A204.1 (cell line): ENCODE measurements around the gene RAD51B.
A peak's percentile ranks its signal among the peaks of the same experiment; 100 is the strongest.

Experiments used
- FAIRE-seq: peaks from 2 replicates; lab custom pipeline; 2012; peaks lifted over from hg19 to GRCh38; lab: Jason Lieb, UNC

RAD51B gene

GRCh38 chr14:67835596-67835995 lies 16.0 kb downstream of the RAD51B start:
- no peak for FAIRE-seq

- peak; percentile 98 for FAIRE-seq
Measured at GRCh38 chr14:67837011-67837624, 17.5 kb downstream of the RAD51B start.

GRCh38 chr14:67846029-67846610 lies 26.5 kb downstream of the RAD51B start:
- FAIRE-seq, result no peak

GRCh38 chr14:67850066-67850830 lies 30.7 kb downstream of the RAD51B start:
- FAIRE-seq, result no peak

- no peak for FAIRE-seq
Measured at GRCh38 chr14:67851785-67852410, 32.3 kb downstream of the RAD51B start.

- FAIRE-seq, result no peak
Measured at GRCh38 chr14:67852926-67853604, 33.5 kb downstream of the RAD51B start.

- FAIRE-seq, result no peak
Measured at GRCh38 chr14:67853715-67854114, 34.1 kb downstream of the RAD51B start.

GRCh38 chr14:67856827-67857226 lies 37.2 kb downstream of the RAD51B start:
- no peak for FAIRE-seq

- no peak for FAIRE-seq
Measured at GRCh38 chr14:67857778-67858350, 38.3 kb downstream of the RAD51B start.

- no peak for FAIRE-seq
Measured at GRCh38 chr14:67859169-67859749, 39.7 kb downstream of the RAD51B start.

- FAIRE-seq, result no peak
Measured at GRCh38 chr14:67863223-67863622, 43.6 kb downstream of the RAD51B start.

- no peak for FAIRE-seq
Measured at GRCh38 chr14:67875175-67876006, 55.8 kb downstream of the RAD51B start.

GRCh38 chr14:67879026-67879425 lies 59.4 kb downstream of the RAD51B start:
- FAIRE-seq, result no peak

GRCh38 chr14:67881225-67881624 lies 61.6 kb downstream of the RAD51B start:
- FAIRE-seq, result no peak

GRCh38 chr14:67882986-67883555 lies 63.5 kb downstream of the RAD51B start:
- FAIRE-seq, result no peak

GRCh38 chr14:67883717-67884116 lies 64.1 kb downstream of the RAD51B start:
- peak; percentile 95 for FAIRE-seq

GRCh38 chr14:67886191-67886590 lies 66.6 kb downstream of the RAD51B start:
- FAIRE-seq, result no peak

GRCh38 chr14:67887478-67887877 lies 67.9 kb downstream of the RAD51B start:
- no peak for FAIRE-seq

- FAIRE-seq, result no peak
Measured at GRCh38 chr14:67889455-67889854, 69.9 kb downstream of the RAD51B start.

GRCh38 chr14:67892466-67893100 lies 73.0 kb downstream of the RAD51B start:
- FAIRE-seq, result no peak
